RWPE1 (cell line): Measurements from ENCODE around the gene ANKRD30A.
A peak's percentile ranks its signal among the peaks of the same experiment; 100 is the strongest.

Source experiments
- CTCF ChIA-PET: fragments of 350-600 bp; sonication (Branson Sonifier 250); formaldehyde crosslinking; extraction: SDS; loops from one replicate; lab custom pipeline; 2021; lab: Yijun Ruan, JAX
- POLR2A ChIA-PET: fragments of 400-600 bp; formaldehyde crosslinking; extraction: SDS; loops from one replicate; lab custom pipeline; 2020; ENCODE audit warnings: antibody characterized with exemption; ENCODE audit not compliant: low non-redundant PET; lab: Yijun Ruan, JAX
- DNase-seq: peaks from one replicate; pipeline ENCODE4 v3.0.0; 2012; ENCODE audit warnings: low spot score
- H3K27ac ChIP-seq: fragments of 450-650 bp; 2 replicates; pipeline ENCODE4 v1.5.1; 2017
- CTCF ChIP-seq: fragments of 450-650 bp; conservative IDR thresholded peaks from 2 replicates; pipeline ENCODE4 v1.5.1; 2017; ENCODE audit warnings: low read depth, mild to moderate bottlenecking

Gene ANKRD30A

DNA sequence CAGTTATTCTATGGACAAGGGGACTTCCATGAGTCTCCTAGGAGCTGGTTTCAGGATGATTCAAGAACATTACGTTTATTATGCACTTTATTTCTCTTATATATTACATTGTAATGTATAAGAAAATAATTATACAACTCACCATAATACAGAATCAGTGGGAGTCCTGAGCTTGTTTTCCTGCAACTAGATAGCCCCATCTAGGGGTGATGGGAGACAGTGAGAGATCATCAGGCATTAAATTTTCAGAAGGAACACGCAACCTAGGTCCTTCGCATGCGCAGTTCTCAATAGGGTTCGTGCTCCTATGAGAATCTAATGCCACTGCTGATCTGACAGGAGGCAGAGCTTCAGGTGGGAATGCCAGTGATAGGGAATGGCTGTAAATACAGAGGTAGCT is 137.9 kb downstream of the ANKRD30A start:
- ChIA-PET CTCF (interaction anchor here (0.6 to 0.7 kb wide), 3 partner anchors 364 to 1979 kb away, joined by 3 to 4 read pairs (median 3); no protein-coding TSS in a partner anchor), POLR2A (no interaction called here)
- no peak for DNase-seq
- TF ChIP-seq CTCF = no peak
- H3K27ac ChIP-seq = no peak overlapping the region

- CTCF ChIA-PET = interaction anchor here (0.5 kb wide), 1 partner anchor 173 kb away, joined by 3 read pairs; no protein-coding TSS in a partner anchor
- no peak for TF ChIP-seq CTCF
- DNase-seq = no peak
- POLR2A ChIA-PET = no interaction called here
- H3K27ac ChIP-seq = no peak overlapping the region
These were observed 142.9 kb downstream of the ANKRD30A start for GRCh38 chr10:37268266-37268665.

- no peak for DNase-seq
- ChIA-PET POLR2A (no interaction called here), CTCF (interaction anchor here (0.6 kb wide), 1 partner anchor 24 kb away, joined by 3 read pairs; no protein-coding TSS in a partner anchor)
- TF ChIP-seq CTCF = no peak
- no peak overlapping the region for H3K27ac ChIP-seq
These were observed 144.3 kb downstream of the ANKRD30A start for GRCh38 chr10:37269554-37270256.

DNA sequence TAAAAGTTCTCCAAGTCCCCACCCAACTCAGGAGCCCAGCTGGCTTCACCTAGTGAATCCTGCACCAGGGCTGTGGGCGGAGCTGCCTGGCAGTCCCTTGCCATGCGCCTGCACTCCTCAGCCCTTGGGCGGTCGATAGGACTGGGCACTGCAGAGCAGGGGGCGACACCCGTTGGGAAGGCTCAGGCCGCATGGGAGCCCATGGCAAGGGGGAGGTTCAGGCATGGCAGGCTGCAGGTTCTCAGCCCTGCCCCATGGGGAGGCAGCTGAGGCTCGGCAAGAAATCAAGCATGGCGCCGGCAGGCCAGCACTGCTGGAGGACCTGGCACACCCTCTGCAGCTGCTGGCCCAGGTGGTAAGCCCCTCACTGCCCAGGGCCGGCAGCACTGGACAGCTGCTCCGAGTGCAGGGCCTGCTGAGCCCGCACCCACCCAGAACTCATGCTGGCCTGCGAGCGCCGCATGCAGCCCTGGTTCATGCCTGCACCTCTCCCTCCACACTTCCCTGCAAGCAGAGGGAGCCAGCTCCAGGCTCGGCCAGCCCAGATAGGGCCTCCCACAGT is 149.9 kb downstream of the ANKRD30A start:
- ChIA-PET CTCF (no interaction called here), POLR2A (no interaction called here)
- no peak for TF ChIP-seq CTCF
- H3K27ac ChIP-seq = no peak overlapping the region
- DNase-seq = no peak

GRCh38 chr10:37285063-37285462 is 159.7 kb downstream of the ANKRD30A start:
- TF ChIP-seq CTCF = no peak
- no peak overlapping the region for H3K27ac ChIP-seq
- ChIA-PET POLR2A (no interaction called here), CTCF (no interaction called here)
- DNase-seq = no peak

- DNase-seq = peak; percentile 68
- H3K27ac ChIP-seq = no peak overlapping the region
- TF ChIP-seq CTCF = no peak
- POLR2A ChIA-PET = no interaction called here
- CTCF ChIA-PET = no interaction called here
These were observed 164.6 kb downstream of the ANKRD30A start for GRCh38 chr10:37289833-37290464.
